Stimulated activated CD8-positive, alpha-beta memory T cell treated with anti-CD3 and anti-CD28 coated beads, Interleukin-15, amount 100 ng/mL, for 4 hours (primary cell): Measurements from ENCODE around the gene RUVBL1.

ENCODE experiments used
- DNase-seq, 2 donors: peaks; one replicate each; pipeline ENCODE4 v3.0.0-alpha.2; 2020; ENCODE audit warnings: low read depth in 2 of 2

Gene RUVBL1

GRCh38 chr3:128133273-128133883 lies 9.8 kb upstream of the RUVBL1 start:
- no peak for DNase-seq

- no peak for DNase-seq
Observed at GRCh38 chr3:128131897-128132646, 8.5 kb upstream of the RUVBL1 start.

- DNase-seq, result no peak
Observed at GRCh38 chr3:128128251-128128650, 4.6 kb upstream of the RUVBL1 start.

GRCh38 chr3:128127236-128127635 lies 3.6 kb upstream of the RUVBL1 start:
- DNase-seq, result no peak

- no peak for DNase-seq
Observed at GRCh38 chr3:128123156-128123537, 465 bp downstream of the RUVBL1 start.

GRCh38 chr3:128122013-128122412 lies 1.6 kb downstream of the RUVBL1 start:
- DNase-seq, result no peak

GRCh38 chr3:128113817-128114794 lies 9.5 kb downstream of the RUVBL1 start:
- DNase-seq, result no peak

GRCh38 chr3:128112357-128112968 lies 11.1 kb downstream of the RUVBL1 start:
- DNase-seq, result no peak

- DNase-seq, result no peak
Observed at GRCh38 chr3:128111147-128111546, 12.5 kb downstream of the RUVBL1 start.

GRCh38 chr3:128107834-128108233 lies 15.8 kb downstream of the RUVBL1 start:
- DNase-seq, result no peak

- no peak for DNase-seq
Observed at GRCh38 chr3:128103136-128103676, 20.4 kb downstream of the RUVBL1 start.

- no peak for DNase-seq
Observed at GRCh38 chr3:128100638-128101037, 23.0 kb downstream of the RUVBL1 start.

- DNase-seq, result no peak
Observed at GRCh38 chr3:128100161-128100560, 23.5 kb downstream of the RUVBL1 start.

GRCh38 chr3:128098234-128098633 lies 25.4 kb downstream of the RUVBL1 start:
- DNase-seq, result no peak

GRCh38 chr3:128095222-128095703 lies 28.3 kb downstream of the RUVBL1 start:
- DNase-seq, result peak; percentile 43 to 49

GRCh38 chr3:128094295-128095151 lies 29.1 kb downstream of the RUVBL1 start:
- DNase-seq, result no peak

- DNase-seq, result no peak
Observed at GRCh38 chr3:128091586-128091985, 32.0 kb downstream of the RUVBL1 start.

GRCh38 chr3:128089135-128089534 lies 34.5 kb downstream of the RUVBL1 start:
- no peak for DNase-seq

- DNase-seq, result no peak
Observed at GRCh38 chr3:128084675-128085021, 39.0 kb downstream of the RUVBL1 start.

GRCh38 chr3:128083980-128084674 lies 39.5 kb downstream of the RUVBL1 start:
- DNase-seq, result no peak
